Measurements from ENCODE around the gene L3MBTL4.

DNA sequence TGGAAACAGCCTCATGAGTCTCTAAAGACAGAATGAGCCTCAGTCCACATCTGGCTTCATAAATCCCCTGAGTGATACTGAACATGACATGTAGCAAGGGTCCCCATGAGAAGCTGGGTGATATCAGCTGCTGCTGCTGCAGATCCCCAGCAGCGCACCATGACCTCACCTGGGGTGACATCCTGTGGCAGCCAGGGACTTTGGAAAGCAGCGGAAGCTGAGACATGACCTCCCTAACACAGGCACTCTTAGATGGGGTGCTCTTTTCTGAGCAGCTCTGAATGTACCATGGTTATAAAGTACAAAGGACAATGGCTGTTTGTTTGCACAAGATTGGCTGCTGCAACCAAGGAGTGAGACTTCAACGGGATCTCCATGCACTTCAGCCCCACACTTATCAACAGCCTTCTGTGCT is 444.7 kb downstream of the L3MBTL4 start:
- TF ChIP-seq CTCF (IDR thresholded peaks at IDR 0.05; ENCODE audit: low read depth, low read length, missing input control): no peak
- TF ChIP-seq ATF3 (IDR thresholded peaks at IDR 0.05): no peak
- TF ChIP-seq TAF1 (conservative IDR thresholded peaks at IDR 0.05): no peak
- TF ChIP-seq, protein P1, sequence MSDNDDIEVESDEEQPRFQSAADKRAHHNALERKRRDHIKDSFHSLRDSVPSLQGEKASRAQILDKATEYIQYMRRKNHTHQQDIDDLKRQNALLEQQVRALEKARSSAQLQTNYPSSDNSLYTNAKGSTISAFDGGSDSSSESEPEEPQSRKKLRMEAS (IDR thresholded peaks at IDR 0.05): no peak
- no peak for TF ChIP-seq GABPA (IDR thresholded peaks at IDR 0.05 in 1 of 2, conservative IDR thresholded peaks at IDR 0.05 in 1 of 2)
- TF ChIP-seq REST (IDR thresholded peaks at IDR 0.05): no peak
- TF ChIP-seq YY1 (IDR thresholded peaks at IDR 0.05): no peak
- TF ChIP-seq RAD21 (IDR thresholded peaks at IDR 0.05): peak in 1 of 2 donors; percentile 32
- TF ChIP-seq SP1 (IDR thresholded peaks at IDR 0.05): no peak
- TF ChIP-seq NR2F2 (IDR thresholded peaks at IDR 0.05): no peak
- no peak for TF ChIP-seq JUND (IDR thresholded peaks at IDR 0.05)
- TF ChIP-seq HNF4G (IDR thresholded peaks at IDR 0.05): no peak

Measured in liver (tissue), 3 donors.